ENCODE measurements around the gene COX7C.
"Not testable (repeated sequence)": the region's sequence is repeated elsewhere in the genome, so short reads cannot be mapped to it uniquely, and the experiment has no call there.

The COX7C gene, protein sequence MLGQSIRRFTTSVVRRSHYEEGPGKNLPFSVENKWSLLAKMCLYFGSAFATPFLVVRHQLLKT

GRCh38 chr5:86617756-86618576 lies at the start of gene COX7C:
Gene COX7C (plus strand): TSS chr5:86617941. CDS start chr5:86618056, 115 bp downstream.
- in situ Hi-C loops (cut with MboI; ENCODE audit: low pct_unique_long_range_greater_than_20kb, low sequenced_read_pairs, unreplicated experiment): no loop called here
- DNase-seq (ENCODE audit: low spot score): peak; percentile 88
- no peak for TF ChIP-seq CTCF (IDR thresholded peaks at IDR 0.05; ENCODE audit: extremely low read depth, insufficient read depth, missing control alignments)

- DNase-seq (ENCODE audit: low spot score); in situ Hi-C loops (cut with MboI; ENCODE audit: low pct_unique_long_range_greater_than_20kb, low sequenced_read_pairs, unreplicated experiment): not testable (repeated sequence)
Observed at GRCh38 chr5:86569522-86570426, 48.0 kb upstream of the COX7C start.

GRCh38 chr5:86570427-86571083 lies 47.2 kb upstream of the COX7C start:
- DNase-seq (ENCODE audit: low spot score): no peak
- in situ Hi-C loops (cut with MboI; ENCODE audit: low pct_unique_long_range_greater_than_20kb, low sequenced_read_pairs, unreplicated experiment): no loop called here
- TF ChIP-seq CTCF (IDR thresholded peaks at IDR 0.05; ENCODE audit: extremely low read depth, insufficient read depth, missing control alignments): no peak

- in situ Hi-C loops (cut with MboI; ENCODE audit: low pct_unique_long_range_greater_than_20kb, low sequenced_read_pairs, unreplicated experiment); DNase-seq (ENCODE audit: low spot score): not testable (repeated sequence)
Observed at GRCh38 chr5:86571109-86571508, 46.6 kb upstream of the COX7C start.

DNA sequence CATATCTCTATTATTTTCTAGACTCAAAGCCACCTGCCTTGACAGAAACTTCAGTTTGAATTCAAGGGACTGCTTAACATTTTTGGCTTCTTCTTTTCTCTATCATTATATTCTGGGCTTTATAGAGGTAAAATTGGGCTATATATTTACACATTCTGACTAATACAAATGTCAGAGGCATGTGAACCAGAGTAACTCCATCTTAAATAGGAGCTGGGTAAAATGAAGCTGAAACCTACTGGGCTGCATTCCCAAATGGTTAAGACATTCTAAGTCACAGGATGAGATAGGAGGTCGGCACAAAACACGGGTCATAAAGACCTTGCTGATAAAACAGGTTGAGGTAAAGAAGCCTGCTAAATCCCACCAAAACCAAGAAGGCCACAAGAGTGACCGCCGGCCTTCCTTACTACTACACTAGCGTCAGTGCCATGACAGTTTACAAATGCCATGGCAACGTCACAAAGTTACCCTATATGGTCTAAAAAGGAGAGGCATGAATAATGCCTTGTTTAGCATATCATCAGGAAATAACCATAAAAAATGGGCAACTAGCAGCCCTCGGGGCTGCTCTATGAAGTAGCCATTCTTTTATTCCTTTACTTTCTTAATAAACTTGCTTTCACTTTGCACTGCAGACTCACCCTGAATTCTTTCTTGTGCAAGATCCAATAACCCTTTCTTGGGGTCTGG lies 44.8 kb upstream of the COX7C start:
- TF ChIP-seq CTCF (IDR thresholded peaks at IDR 0.05; ENCODE audit: extremely low read depth, insufficient read depth, missing control alignments): no peak
- DNase-seq (ENCODE audit: low spot score): no peak
- in situ Hi-C loops (cut with MboI; ENCODE audit: low pct_unique_long_range_greater_than_20kb, low sequenced_read_pairs, unreplicated experiment): no loop called here

- in situ Hi-C loops (cut with MboI; ENCODE audit: low pct_unique_long_range_greater_than_20kb, low sequenced_read_pairs, unreplicated experiment): no loop called here
- DNase-seq (ENCODE audit: low spot score): no peak
- TF ChIP-seq CTCF (IDR thresholded peaks at IDR 0.05; ENCODE audit: extremely low read depth, insufficient read depth, missing control alignments): no peak
Observed at GRCh38 chr5:86579502-86579901, 38.2 kb upstream of the COX7C start.

DNA sequence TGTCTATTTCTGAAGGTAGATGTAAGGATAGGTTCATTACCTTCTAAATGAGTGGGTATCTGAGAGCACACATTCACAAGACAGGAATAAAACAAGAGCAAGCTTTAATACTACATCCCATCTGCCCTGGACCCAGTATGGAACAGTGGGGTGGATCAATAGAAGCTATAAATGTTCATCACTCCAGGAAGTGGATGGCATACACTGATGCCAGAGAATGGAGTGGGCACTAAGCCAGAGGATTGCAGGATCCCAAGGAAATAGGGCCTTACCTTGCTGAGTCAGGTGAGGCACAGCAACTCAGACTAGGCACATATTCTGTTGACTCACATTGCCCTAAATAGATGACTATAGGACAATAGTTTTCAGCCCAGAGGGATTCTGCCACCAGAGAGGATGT lies 21.3 kb upstream of the COX7C start:
- DNase-seq (ENCODE audit: low spot score): no peak
- in situ Hi-C loops (cut with MboI; ENCODE audit: low pct_unique_long_range_greater_than_20kb, low sequenced_read_pairs, unreplicated experiment): no loop called here
- no peak for TF ChIP-seq CTCF (IDR thresholded peaks at IDR 0.05; ENCODE audit: extremely low read depth, insufficient read depth, missing control alignments)
